ENCODE results near the gene SOAT2. TPM values are rescaled to one million over a fixed set of nuclear protein-coding genes. Genes with fewer than 3 reads are reported as not detected.
A peak's percentile ranks its signal among the peaks of the same experiment; 100 is the strongest.

SOAT2 gene
- total RNA-seq, 1 experiment from 2014 or later: not detected

DNA sequence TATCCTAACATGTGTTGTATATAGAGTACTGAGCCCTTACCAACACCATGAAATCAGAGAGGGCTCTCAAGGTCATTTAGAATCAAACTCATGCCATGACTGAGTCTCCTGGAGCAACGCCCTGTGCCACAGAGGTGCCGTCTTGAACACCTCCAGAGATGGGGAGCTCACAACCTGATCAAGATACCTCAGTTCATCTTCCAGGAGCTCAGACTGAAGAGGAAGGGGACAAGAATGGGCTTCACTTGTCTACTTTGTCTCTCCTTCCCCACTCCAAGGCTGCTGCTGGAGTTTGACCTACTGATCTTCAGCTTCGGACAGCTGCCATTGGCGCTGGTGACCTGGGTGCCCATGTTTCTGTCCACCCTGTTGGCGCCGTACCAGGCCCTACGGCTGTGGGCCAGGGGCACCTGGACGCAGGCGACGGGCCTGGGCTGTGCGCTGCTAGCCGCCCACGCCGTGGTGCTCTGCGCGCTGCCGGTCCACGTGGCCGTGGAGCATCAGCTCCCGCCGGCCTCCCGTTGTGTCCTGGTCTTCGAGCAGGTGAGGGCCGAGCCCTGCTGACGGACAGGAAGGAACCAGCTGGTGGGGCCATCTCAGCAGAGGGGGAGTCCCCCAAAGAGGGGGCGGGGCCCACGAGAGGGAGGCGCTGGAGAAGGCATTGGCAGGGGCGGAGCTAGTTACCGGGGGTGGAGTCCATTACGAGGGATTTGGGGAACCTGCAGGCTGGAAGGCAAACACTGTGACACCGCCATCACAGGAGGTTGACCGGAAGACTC, 12.0 kb downstream of the SOAT2 start:
- BruUV-seq (replicated peaks): no TSS peak
- ATAC-seq (0 out of 2 replicates have a peak, but pooled peaks have one; percentile 27), DNase-seq (ENCODE audit: low read depth, low spot score) (no peak)
- no peaks in the 10 kb centered on the region for H3K36me3 ChIP-seq (ENCODE audit: control insufficient read depth, insufficient read depth, low read length)
- intact Hi-C loops (cut with micrococcal nuclease; ENCODE audit: unreplicated experiment): no loop called here
- TF ChIP-seq, protein P1, sequence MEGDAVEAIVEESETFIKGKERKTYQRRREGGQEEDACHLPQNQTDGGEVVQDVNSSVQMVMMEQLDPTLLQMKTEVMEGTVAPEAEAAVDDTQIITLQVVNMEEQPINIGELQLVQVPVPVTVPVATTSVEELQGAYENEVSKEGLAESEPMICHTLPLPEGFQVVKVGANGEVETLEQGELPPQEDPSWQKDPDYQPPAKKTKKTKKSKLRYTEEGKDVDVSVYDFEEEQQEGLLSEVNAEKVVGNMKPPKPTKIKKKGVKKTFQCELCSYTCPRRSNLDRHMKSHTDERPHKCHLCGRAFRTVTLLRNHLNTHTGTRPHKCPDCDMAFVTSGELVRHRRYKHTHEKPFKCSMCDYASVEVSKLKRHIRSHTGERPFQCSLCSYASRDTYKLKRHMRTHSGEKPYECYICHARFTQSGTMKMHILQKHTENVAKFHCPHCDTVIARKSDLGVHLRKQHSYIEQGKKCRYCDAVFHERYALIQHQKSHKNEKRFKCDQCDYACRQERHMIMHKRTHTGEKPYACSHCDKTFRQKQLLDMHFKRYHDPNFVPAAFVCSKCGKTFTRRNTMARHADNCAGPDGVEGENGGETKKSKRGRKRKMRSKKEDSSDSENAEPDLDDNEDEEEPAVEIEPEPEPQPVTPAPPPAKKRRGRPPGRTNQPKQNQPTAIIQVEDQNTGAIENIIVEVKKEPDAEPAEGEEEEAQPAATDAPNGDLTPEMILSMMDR (IDR thresholded peaks at IDR 0.05): no peak
- TF ChIP-seq, protein P2, sequence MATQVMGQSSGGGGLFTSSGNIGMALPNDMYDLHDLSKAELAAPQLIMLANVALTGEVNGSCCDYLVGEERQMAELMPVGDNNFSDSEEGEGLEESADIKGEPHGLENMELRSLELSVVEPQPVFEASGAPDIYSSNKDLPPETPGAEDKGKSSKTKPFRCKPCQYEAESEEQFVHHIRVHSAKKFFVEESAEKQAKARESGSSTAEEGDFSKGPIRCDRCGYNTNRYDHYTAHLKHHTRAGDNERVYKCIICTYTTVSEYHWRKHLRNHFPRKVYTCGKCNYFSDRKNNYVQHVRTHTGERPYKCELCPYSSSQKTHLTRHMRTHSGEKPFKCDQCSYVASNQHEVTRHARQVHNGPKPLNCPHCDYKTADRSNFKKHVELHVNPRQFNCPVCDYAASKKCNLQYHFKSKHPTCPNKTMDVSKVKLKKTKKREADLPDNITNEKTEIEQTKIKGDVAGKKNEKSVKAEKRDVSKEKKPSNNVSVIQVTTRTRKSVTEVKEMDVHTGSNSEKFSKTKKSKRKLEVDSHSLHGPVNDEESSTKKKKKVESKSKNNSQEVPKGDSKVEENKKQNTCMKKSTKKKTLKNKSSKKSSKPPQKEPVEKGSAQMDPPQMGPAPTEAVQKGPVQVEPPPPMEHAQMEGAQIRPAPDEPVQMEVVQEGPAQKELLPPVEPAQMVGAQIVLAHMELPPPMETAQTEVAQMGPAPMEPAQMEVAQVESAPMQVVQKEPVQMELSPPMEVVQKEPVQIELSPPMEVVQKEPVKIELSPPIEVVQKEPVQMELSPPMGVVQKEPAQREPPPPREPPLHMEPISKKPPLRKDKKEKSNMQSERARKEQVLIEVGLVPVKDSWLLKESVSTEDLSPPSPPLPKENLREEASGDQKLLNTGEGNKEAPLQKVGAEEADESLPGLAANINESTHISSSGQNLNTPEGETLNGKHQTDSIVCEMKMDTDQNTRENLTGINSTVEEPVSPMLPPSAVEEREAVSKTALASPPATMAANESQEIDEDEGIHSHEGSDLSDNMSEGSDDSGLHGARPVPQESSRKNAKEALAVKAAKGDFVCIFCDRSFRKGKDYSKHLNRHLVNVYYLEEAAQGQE (IDR thresholded peaks at IDR 0.05; ENCODE audit: insufficient read depth in 1 of 2, low read depth in 2 of 2, low read length in 1 of 2): 0 out of 4 replicates have a peak, but pooled peaks of 1 of the 2 experiments have one; percentile 9
- no peak overlapping the region for H3K4me3 ChIP-seq (ENCODE audit: low read depth in 2 of 2, low read length in 2 of 2)
- POLR2A ChIA-PET: interaction anchor here (0.5 kb wide), 1 partner anchor 10 kb away, joined by 14 read pairs; no protein-coding TSS in a partner anchor
- H3K27me3 ChIP-seq (ENCODE audit: control insufficient read depth, insufficient read depth, low read length): no peaks in the 10 kb centered on the region
- H3K4me1 ChIP-seq (ENCODE audit: control insufficient read depth, insufficient read depth, low read length): no peaks in the 10 kb centered on the region
- H3K9me3 ChIP-seq (ENCODE audit: control insufficient read depth, insufficient read depth, low read depth, low read length): no peaks in the 10 kb centered on the region
- in situ Hi-C loops (cut with HindIII; ENCODE audit: low pct_unique_long_range_greater_than_20kb, low sequenced_read_pairs): no loop called here
- no peak overlapping the region for H3K27ac ChIP-seq (ENCODE audit: low read length)
- CTCF ChIA-PET: no interaction called here

DNA sequence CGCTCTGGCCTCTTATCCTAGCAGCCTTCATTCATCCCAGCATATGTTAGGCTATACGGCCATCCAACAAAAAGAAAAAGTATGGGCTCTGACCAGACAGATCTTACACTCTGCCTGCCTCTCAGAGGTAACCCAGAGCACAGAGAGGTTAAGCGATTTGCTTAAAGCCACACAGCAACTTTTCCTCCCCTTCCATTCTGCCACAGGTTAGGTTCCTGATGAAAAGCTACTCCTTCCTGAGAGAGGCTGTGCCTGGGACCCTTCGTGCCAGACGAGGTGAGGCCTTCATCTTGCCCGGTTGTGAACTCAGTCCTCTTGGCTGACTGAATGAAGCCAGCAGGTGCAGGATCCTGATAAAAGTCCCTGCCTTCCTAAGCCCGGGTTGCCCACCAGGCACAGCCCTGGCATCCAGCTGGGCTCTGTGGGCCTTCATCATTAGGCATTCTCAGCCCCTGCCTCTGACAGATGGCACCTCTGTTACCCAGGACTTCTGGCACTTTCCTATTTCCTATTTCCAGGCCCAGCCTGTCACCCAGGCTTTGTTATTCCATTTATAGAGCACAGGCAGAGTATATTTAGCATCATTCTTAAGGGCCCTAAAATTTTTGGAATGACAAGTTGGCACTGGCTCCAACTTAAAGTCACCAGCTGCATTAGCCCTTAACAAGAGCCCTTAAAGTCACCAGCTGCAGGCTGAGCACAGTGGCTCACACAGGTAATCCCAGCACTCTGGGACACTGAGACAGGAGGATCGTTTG, 12.8 kb downstream of the SOAT2 start:
- CTCF ChIA-PET: no interaction called here
- H3K4me3 ChIP-seq (ENCODE audit: low read depth in 2 of 2, low read length in 2 of 2): no peak overlapping the region
- H3K27me3 ChIP-seq (ENCODE audit: control insufficient read depth, insufficient read depth, low read length): no peaks in the 10 kb centered on the region
- H3K9me3 ChIP-seq (ENCODE audit: control insufficient read depth, insufficient read depth, low read depth, low read length): no peaks in the 10 kb centered on the region
- TF ChIP-seq, protein P2 (IDR thresholded peaks at IDR 0.05; ENCODE audit: insufficient read depth in 1 of 2, low read depth in 2 of 2, low read length in 1 of 2): no peak
- TF ChIP-seq SIN3A (IDR thresholded peaks at IDR 0.05; ENCODE audit: borderline replicate concordance, insufficient read depth, low read depth, low read length) (no peak), TCF7L2 (IDR thresholded peaks at IDR 0.05; ENCODE audit: low read depth, low read length) (no peak), POLR2AphosphoS5 (IDR thresholded peaks at IDR 0.05; ENCODE audit: low read depth, low read length) (no peak)
- TF ChIP-seq, protein P1 (IDR thresholded peaks at IDR 0.05): no peak
- no peaks in the 10 kb centered on the region for H3K36me3 ChIP-seq (ENCODE audit: control insufficient read depth, insufficient read depth, low read length)
- 0 out of 2 replicates have a peak, but pooled peaks have one; percentile 22 for ATAC-seq
- POLR2A ChIA-PET: interaction anchor here (0.5 kb wide), 1 partner anchor 11 kb away, joined by 14 read pairs; no protein-coding TSS in a partner anchor
- BruUV-seq (replicated peaks): no TSS peak
- intact Hi-C loops (cut with micrococcal nuclease; ENCODE audit: unreplicated experiment): no loop called here
- in situ Hi-C loops (cut with HindIII; ENCODE audit: low pct_unique_long_range_greater_than_20kb, low sequenced_read_pairs): no loop called here
- no peak overlapping the region for H3K27ac ChIP-seq (ENCODE audit: low read length)
- DNase-seq (ENCODE audit: low read depth, low spot score): no peak
- H3K4me1 ChIP-seq (ENCODE audit: control insufficient read depth, insufficient read depth, low read length): no peaks in the 10 kb centered on the region

All from Panc1 (cell line).